Glutamatergic neuron (in vitro differentiated cells): Measurements from ENCODE around the gene MAP7. TPM values are rescaled to one million over a fixed set of nuclear protein-coding genes. Genes with fewer than 3 reads are reported as not detected.

ENCODE experiments used
- DNase-seq: peaks from one replicate; pipeline ENCODE4 v3.0.0; 2022
- H3K27ac Mint-ChIP-seq: one replicate; pipeline ENCODE4 v1.8.0; 2020; ENCODE audit warnings: mild to moderate bottlenecking, mixed read lengths, inconsistent platforms; ENCODE audit not compliant: unreplicated experiment
- H3K27me3 Mint-ChIP-seq: one replicate; pipeline ENCODE4 v1.8.0; 2020; ENCODE audit warnings: mild to moderate bottlenecking, moderate library complexity, mixed read lengths, inconsistent platforms; ENCODE audit not compliant: unreplicated experiment
- H3K36me3 Mint-ChIP-seq: one replicate; pipeline ENCODE4 v1.8.0; 2020; ENCODE audit warnings: mild to moderate bottlenecking, mixed read lengths, inconsistent platforms; ENCODE audit not compliant: unreplicated experiment
- H3K4me1 Mint-ChIP-seq: one replicate; pipeline ENCODE4 v1.8.0; 2020; ENCODE audit warnings: mild to moderate bottlenecking, low read depth, mixed read lengths, inconsistent platforms; ENCODE audit not compliant: unreplicated experiment
- H3K4me3 Mint-ChIP-seq: one replicate; pipeline ENCODE4 v1.8.0; 2020; ENCODE audit warnings: mild to moderate bottlenecking, mixed read lengths, inconsistent platforms; ENCODE audit not compliant: unreplicated experiment
- H3K9me3 Mint-ChIP-seq: one replicate; pipeline ENCODE4 v1.8.0; 2020; ENCODE audit warnings: mild to moderate bottlenecking, moderate library complexity, mixed read lengths, inconsistent platforms; ENCODE audit not compliant: unreplicated experiment
- CTCF ChIP-seq: fragments of 200-600 bp; sonication (generic); IDR thresholded peaks from one replicate; pipeline ENCODE4 v1.5.0; 2021; ENCODE audit not compliant: partially characterized antibody, unreplicated experiment
- total RNA-seq: library from RNA; stranded (reverse); fragmentation: NEBNext Ultra II Directional; extraction: Animal tissue kit (Norgen Biotek cat#: 25700); gene quantifications from one replicate; pipeline ENCODE4 v1.2.1, GENCODE V29; 2021; ENCODE audit not compliant: unreplicated experiment

Gene MAP7
- total RNA-seq, 1 donor from 2014 or later, result 2.2 TPM

- Mint-ChIP-seq H3K27me3 (peaks cover 4% of the 10 kb centered on the region), H3K36me3 (no peaks in the 10 kb centered on the region), H3K27ac (no peak overlapping the region), H3K4me3 (no peak overlapping the region), H3K4me1 (peaks cover 12% of the 10 kb centered on the region), H3K9me3 (no peaks in the 10 kb centered on the region)
- TF ChIP-seq CTCF, result no peak
- DNase-seq, result no peak
Measured at GRCh38 chr6:136319732-136320131, 230.5 kb downstream of the MAP7 start.

- no peak for TF ChIP-seq CTCF
- H3K27me3 Mint-ChIP-seq, result peaks cover 2% of the 10 kb centered on the region
- H3K27ac Mint-ChIP-seq, result no peak overlapping the region
- H3K36me3 Mint-ChIP-seq, result no peaks in the 10 kb centered on the region
- H3K4me3 Mint-ChIP-seq, result no peak overlapping the region
- peaks cover 10% of the 10 kb centered on the region for H3K4me1 Mint-ChIP-seq
- DNase-seq, result no peak
- H3K9me3 Mint-ChIP-seq, result no peaks in the 10 kb centered on the region
Measured at GRCh38 chr6:136318676-136319075, 231.5 kb downstream of the MAP7 start.

GRCh38 chr6:136317971-136318370, 232.3 kb downstream of the MAP7 start:
- no peaks in the 10 kb centered on the region for H3K36me3 Mint-ChIP-seq
- no peaks in the 10 kb centered on the region for H3K9me3 Mint-ChIP-seq
- no peak for DNase-seq
- H3K27ac Mint-ChIP-seq, result no peak overlapping the region
- H3K4me3 Mint-ChIP-seq, result no peak overlapping the region
- TF ChIP-seq CTCF, result no peak
- H3K27me3 Mint-ChIP-seq, result peaks cover 2% of the 10 kb centered on the region
- peaks cover 8% of the 10 kb centered on the region for H3K4me1 Mint-ChIP-seq

GRCh38 chr6:136317021-136317694, 233.1 kb downstream of the MAP7 start:
- H3K4me1 Mint-ChIP-seq, result peaks cover 8% of the 10 kb centered on the region
- H3K9me3 Mint-ChIP-seq, result no peaks in the 10 kb centered on the region
- H3K4me3 Mint-ChIP-seq, result peak overlapping the region; percentile 11
- peaks cover 2% of the 10 kb centered on the region for H3K27me3 Mint-ChIP-seq
- TF ChIP-seq CTCF, result peak; percentile 77
- H3K27ac Mint-ChIP-seq, result no peak overlapping the region
- H3K36me3 Mint-ChIP-seq, result no peaks in the 10 kb centered on the region
- DNase-seq, result peak; percentile 55

- Mint-ChIP-seq H3K9me3 (no peaks in the 10 kb centered on the region), H3K4me3 (no peak overlapping the region), H3K27ac (no peak overlapping the region), H3K36me3 (no peaks in the 10 kb centered on the region), H3K4me1 (peaks cover 8% of the 10 kb centered on the region), H3K27me3 (peaks cover 2% of the 10 kb centered on the region)
- TF ChIP-seq CTCF, result no peak
- no peak for DNase-seq
Measured at GRCh38 chr6:136315594-136315993, 234.6 kb downstream of the MAP7 start.
